Muscle layer of duodenum (tissue), 2 donors: ENCODE results near the gene CLEC4F.
"Not testable (repeated sequence)": the region's sequence is repeated elsewhere in the genome, so short reads cannot be mapped to it uniquely, and the experiment has no call there.

Source experiments
- H3K27ac ChIP-seq: one replicate; pipeline ENCODE4 v1.7.0; 2013; ENCODE audit warnings: mild to moderate bottlenecking, low read length
- H3K27me3 ChIP-seq: one replicate; pipeline ENCODE4 v1.7.0; 2013; ENCODE audit warnings: low read depth, mild to moderate bottlenecking, control low read depth, low read length
- H3K36me3 ChIP-seq, 2 donors: one replicate each; pipeline ENCODE4 v1.7.0; 2013; ENCODE audit warnings: low read length in 2 of 2, control low read depth in 1 of 2, mild to moderate bottlenecking in 1 of 2; ENCODE audit not compliant: insufficient read depth in 2 of 2, control insufficient read depth in 1 of 2
- H3K4me1 ChIP-seq, 2 donors: one replicate each; pipeline ENCODE4 v1.7.0; 2013; ENCODE audit warnings: low read length in 2 of 2, mild to moderate bottlenecking in 2 of 2, control low read depth in 1 of 2, moderate library complexity in 1 of 2; ENCODE audit not compliant: insufficient read depth in 2 of 2, control insufficient read depth in 1 of 2
- H3K4me3 ChIP-seq, 2 donors: one replicate each; pipeline ENCODE4 v1.7.0; 2013; ENCODE audit warnings: low read length in 2 of 2, low read depth in 1 of 2, mild to moderate bottlenecking in 1 of 2
- H3K9me3 ChIP-seq, 2 donors: one replicate each; pipeline ENCODE4 v1.7.0; 2013; ENCODE audit warnings: low read length in 2 of 2, control low read depth in 1 of 2, mild to moderate bottlenecking in 1 of 2; ENCODE audit not compliant: control insufficient read depth in 1 of 2
- donor health status: healthy.

CLEC4F gene

GRCh38 chr2:70797996-70798395, 22.4 kb downstream of the CLEC4F start:
- not testable (repeated sequence) for H3K27me3 ChIP-seq, H3K9me3 ChIP-seq, H3K4me3 ChIP-seq, H3K36me3 ChIP-seq, H3K4me1 ChIP-seq, H3K27ac ChIP-seq

DNA sequence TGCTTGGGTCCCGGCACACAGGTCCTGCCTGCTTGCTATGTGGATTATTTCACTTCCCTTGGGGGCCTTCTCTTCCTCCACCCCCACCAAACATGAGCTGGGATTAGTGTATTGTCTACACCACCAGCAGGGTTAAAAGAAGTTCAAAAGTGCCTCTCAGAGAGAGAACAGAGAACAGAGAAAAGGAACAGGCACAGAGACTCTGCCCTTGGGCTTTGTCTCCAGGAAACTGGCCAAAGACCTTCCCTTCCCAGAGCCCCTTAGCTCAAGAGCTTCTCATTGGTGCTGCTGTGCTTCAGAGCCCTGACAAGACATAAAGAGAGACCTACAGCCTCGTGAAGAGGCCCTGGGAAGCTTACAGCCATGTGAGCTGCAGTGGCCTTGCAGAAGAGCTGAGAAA, 22.9 kb downstream of the CLEC4F start:
- Histone ChIP-seq H3K36me3 (no peaks in the 10 kb centered on the region), H3K4me3 (no peak overlapping the region), H3K4me1 (no peaks in the 10 kb centered on the region), H3K27me3 (no peaks in the 10 kb centered on the region), H3K27ac (no peak overlapping the region), H3K9me3 (peaks cover 0 to 7% of the 10 kb centered on the region in 2 donors)

GRCh38 chr2:70796262-70796661, 24.1 kb downstream of the CLEC4F start:
- no peaks in the 10 kb centered on the region for H3K27me3 ChIP-seq
- H3K36me3 ChIP-seq: no peaks in the 10 kb centered on the region
- peaks cover 0 to 5% of the 10 kb centered on the region in 2 donors for H3K9me3 ChIP-seq
- no peak overlapping the region for H3K27ac ChIP-seq
- H3K4me3 ChIP-seq: no peak overlapping the region
- no peaks in the 10 kb centered on the region for H3K4me1 ChIP-seq

GRCh38 chr2:70795164-70795995, 25.0 kb downstream of the CLEC4F start:
- H3K9me3 ChIP-seq: peaks cover 0 to 5% of the 10 kb centered on the region in 2 donors
- no peaks in the 10 kb centered on the region for H3K36me3 ChIP-seq
- H3K27ac ChIP-seq: no peak overlapping the region
- no peak overlapping the region for H3K4me3 ChIP-seq
- H3K27me3 ChIP-seq: peaks cover 5% of the 10 kb centered on the region
- peaks cover 0 to 5% of the 10 kb centered on the region in 2 donors for H3K4me1 ChIP-seq

GRCh38 chr2:70793450-70793849, 26.9 kb downstream of the CLEC4F start:
- no peaks in the 10 kb centered on the region for H3K36me3 ChIP-seq
- H3K27me3 ChIP-seq: peaks cover 16% of the 10 kb centered on the region
- no peak overlapping the region for H3K27ac ChIP-seq
- no peaks in the 10 kb centered on the region for H3K9me3 ChIP-seq
- peaks cover 0 to 12% of the 10 kb centered on the region in 2 donors for H3K4me1 ChIP-seq
- no peak overlapping the region for H3K4me3 ChIP-seq

DNA sequence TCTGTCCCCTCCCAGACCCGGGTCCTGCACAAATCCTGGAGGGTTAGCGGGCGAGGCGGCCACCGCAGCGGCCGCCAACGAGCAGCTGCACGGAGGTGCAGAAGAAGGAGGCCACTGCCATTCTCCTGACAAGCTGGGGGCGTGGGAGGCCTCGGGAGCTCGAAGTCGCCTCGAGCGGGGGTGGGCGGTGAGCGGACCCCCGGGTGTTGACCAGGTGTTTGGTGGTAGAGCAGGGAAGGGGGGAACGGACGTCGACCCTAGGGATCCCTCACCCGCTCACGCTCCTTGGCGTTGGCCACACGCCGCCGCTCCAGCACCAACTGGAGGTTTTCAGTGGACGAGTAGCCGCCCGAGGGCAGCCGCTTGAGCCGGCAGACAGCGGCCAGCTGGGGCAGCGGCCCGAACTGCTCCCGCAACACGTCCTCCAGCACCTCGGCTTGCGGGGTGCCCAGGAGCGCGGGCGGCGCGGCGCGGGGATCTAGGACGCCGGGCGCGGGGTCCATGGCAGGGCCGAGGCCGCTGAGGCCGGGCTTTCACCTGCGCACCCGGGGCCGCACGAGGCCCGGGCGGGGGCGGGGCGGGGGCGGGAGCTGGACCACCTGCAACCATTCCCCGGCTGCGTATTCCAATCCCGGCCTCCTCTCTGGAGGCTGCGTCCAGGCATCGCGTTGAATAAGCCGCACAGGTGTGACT, 30.1 kb downstream of the CLEC4F start, which contains the start of gene FIGLA:
Gene FIGLA, minus strand, starts transcription at position 508 of the 693 bp plus-strand sequence. Its CDS starts 5 bp downstream, at position 503.
- Histone ChIP-seq H3K4me1 (peaks cover 0 to 12% of the 10 kb centered on the region in 2 donors), H3K27ac (no peak within 1 kb of the TSS), H3K36me3 (no peaks in the 10 kb centered on the region), H3K4me3 (peak within 1 kb of the TSS in 1 of 2 donors; percentile 43), H3K9me3 (no peaks in the 10 kb centered on the region), H3K27me3 (peaks cover 21% of the 10 kb centered on the region)

DNA sequence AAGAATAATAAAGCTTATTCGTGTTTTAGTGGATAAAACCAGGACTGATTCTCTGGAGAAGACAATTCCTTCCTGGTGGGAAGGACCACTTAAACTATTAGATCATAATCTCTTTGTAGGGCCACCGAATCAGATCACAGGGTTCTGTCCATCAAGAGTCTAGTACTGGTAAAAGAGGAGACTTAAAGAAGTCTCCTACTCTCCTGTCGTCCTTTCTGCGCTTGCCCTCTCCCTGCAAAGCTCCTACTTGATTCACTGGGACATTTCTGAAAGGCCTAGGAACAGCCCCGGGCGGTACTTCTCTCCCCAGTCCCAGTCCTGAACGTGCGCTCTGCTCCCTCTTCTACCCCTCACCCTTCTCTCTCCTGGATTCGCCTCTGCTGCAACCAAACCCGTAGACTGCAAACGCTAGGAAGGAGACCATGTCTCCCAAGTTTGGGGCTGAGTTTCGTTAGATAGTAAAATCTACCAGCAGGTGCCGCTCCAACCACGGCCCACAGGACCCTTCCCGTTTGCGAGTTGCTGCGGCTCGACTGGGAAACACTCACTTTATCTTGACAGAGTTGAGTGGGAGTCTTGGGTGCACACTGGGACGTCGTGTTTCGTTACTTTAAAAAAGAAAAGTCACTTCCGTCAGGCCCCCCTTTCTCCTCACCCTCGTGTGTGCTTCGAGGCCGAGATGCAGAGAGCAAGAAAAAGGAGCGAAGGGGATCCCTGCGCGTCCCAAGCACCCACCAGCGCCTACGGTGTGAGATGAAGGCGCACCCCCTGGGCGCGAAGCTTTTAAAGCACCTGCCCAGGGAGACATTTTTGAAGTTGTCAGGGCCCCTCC, 30.9 kb downstream of the CLEC4F start:
- Histone ChIP-seq H3K27me3 (peaks cover 21% of the 10 kb centered on the region), H3K27ac (no peak overlapping the region), H3K4me3 (peak overlapping the region in 1 of 2 donors; percentile 43), H3K36me3 (no peaks in the 10 kb centered on the region), H3K9me3 (no peaks in the 10 kb centered on the region), H3K4me1 (peaks cover 0 to 12% of the 10 kb centered on the region in 2 donors)

GRCh38 chr2:70785137-70785911, 35.1 kb downstream of the CLEC4F start:
- Histone ChIP-seq H3K4me1 (peaks cover 0 to 7% of the 10 kb centered on the region in 2 donors), H3K36me3 (no peaks in the 10 kb centered on the region), H3K4me3 (no peak overlapping the region), H3K27ac (no peak overlapping the region), H3K9me3 (no peaks in the 10 kb centered on the region), H3K27me3 (peaks cover 15% of the 10 kb centered on the region)

DNA sequence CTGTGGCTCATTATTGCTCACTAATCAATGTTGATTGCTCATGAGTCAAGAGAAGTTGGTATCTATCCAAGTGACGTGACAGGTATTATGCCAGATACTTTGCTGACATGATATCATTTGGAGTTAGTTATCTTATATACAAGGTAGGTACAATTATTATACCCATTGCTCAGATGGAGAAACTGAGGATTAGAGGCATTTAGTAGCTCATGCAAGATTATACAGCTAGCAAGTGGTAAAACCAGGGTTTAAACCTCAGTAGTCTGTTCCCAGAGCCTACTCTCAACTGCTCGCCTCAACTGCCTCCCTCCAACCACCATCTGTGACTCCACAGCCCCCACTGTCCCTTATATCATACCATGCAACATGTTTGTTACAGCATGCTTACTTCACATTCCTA, 36.1 kb downstream of the CLEC4F start:
- H3K4me3 ChIP-seq: no peak overlapping the region
- no peak overlapping the region for H3K27ac ChIP-seq
- no peaks in the 10 kb centered on the region for H3K9me3 ChIP-seq
- H3K27me3 ChIP-seq: peaks cover 5% of the 10 kb centered on the region
- no peaks in the 10 kb centered on the region for H3K4me1 ChIP-seq
- no peaks in the 10 kb centered on the region for H3K36me3 ChIP-seq

GRCh38 chr2:70779911-70780545, 40.4 kb downstream of the CLEC4F start:
- Histone ChIP-seq H3K9me3 (no peaks in the 10 kb centered on the region), H3K36me3 (no peaks in the 10 kb centered on the region), H3K4me3 (no peak overlapping the region), H3K27ac (no peak overlapping the region), H3K4me1 (no peaks in the 10 kb centered on the region), H3K27me3 (peaks cover 7% of the 10 kb centered on the region)
